ENCODE measurements around the gene GALNT4.

- TF ChIP-seq POLR2A (IDR thresholded peaks at IDR 0.05; ENCODE audit: low read depth, low read length) (no peak), POLR2AphosphoS5 (IDR thresholded peaks at IDR 0.05; ENCODE audit: low read depth, low read length) (no peak), TAF1 (IDR thresholded peaks at IDR 0.05; ENCODE audit: borderline replicate concordance, low read depth, low read length) (no peak)
Measured at GRCh38 chr12:89537389-89537788, 12.8 kb upstream of the GALNT4 start.
